H9 (cell line): Measurements from ENCODE around the gene FMC1. TPM values are rescaled to one million over a fixed set of nuclear protein-coding genes. Genes with fewer than 3 reads are reported as not detected.

ENCODE experiments used
- DNase-seq: peaks from one replicate; pipeline ENCODE4 v3.0.0-alpha.2; 2017
- H2AFZ ChIP-seq: one replicate; pipeline ENCODE4 v1.6.1; 2013; ENCODE audit warnings: mild to moderate bottlenecking, low read length, control low read depth, moderate library complexity
- H2AK5ac ChIP-seq: 2 replicates; pipeline ENCODE4 v1.6.1; 2013; ENCODE audit warnings: low read length, control low read depth, mixed read lengths; ENCODE audit not compliant: insufficient read length
- H2BK120ac ChIP-seq: one replicate; pipeline ENCODE4 v1.6.1; 2013; ENCODE audit warnings: low read depth, mild to moderate bottlenecking, low read length, control low read depth, inconsistent platforms; ENCODE audit not compliant: poor library complexity, severe bottlenecking
- H2BK12ac ChIP-seq: 2 replicates; pipeline ENCODE4 v1.6.1; 2013; ENCODE audit warnings: low read length, control low read depth, mixed read lengths, low read depth; ENCODE audit not compliant: insufficient read length
- H2BK15ac ChIP-seq: 2 replicates; pipeline ENCODE4 v1.6.1; 2013; ENCODE audit warnings: low read depth, low read length, control low read depth
- H2BK20ac ChIP-seq: one replicate; pipeline ENCODE4 v1.6.1; 2013; ENCODE audit warnings: low read depth, mild to moderate bottlenecking, low read length, control low read depth, inconsistent platforms; ENCODE audit not compliant: poor library complexity, severe bottlenecking
- H2BK5ac ChIP-seq: 2 replicates; pipeline ENCODE4 v1.6.1; 2013; ENCODE audit warnings: low read length, control low read depth, mixed read lengths; ENCODE audit not compliant: insufficient read length
- H3K14ac ChIP-seq: 2 replicates; pipeline ENCODE4 v1.6.1; 2013; ENCODE audit warnings: low read length, control low read depth; ENCODE audit not compliant: insufficient read depth
- H3K18ac ChIP-seq: 2 replicates; pipeline ENCODE4 v1.6.1; 2013; ENCODE audit warnings: low read depth, mild to moderate bottlenecking, mixed read lengths, low read length, control low read depth; ENCODE audit not compliant: insufficient read length
- H3K23ac ChIP-seq: 2 replicates; pipeline ENCODE4 v1.6.1; 2013; ENCODE audit warnings: low read length, control low read depth, mixed read lengths, low read depth; ENCODE audit not compliant: insufficient read length
- H3K23me2 ChIP-seq: 2 replicates; pipeline ENCODE4 v1.6.1; 2013; ENCODE audit warnings: low read depth, mild to moderate bottlenecking, mixed read lengths, low read length, control low read depth; ENCODE audit not compliant: insufficient read length, poor library complexity, severe bottlenecking
- H3K27ac ChIP-seq: 2 replicates; pipeline ENCODE4 v1.5.1; 2013; ENCODE audit warnings: low read length, control low read depth, mixed read lengths, low read depth; ENCODE audit not compliant: insufficient read length
- H3K27me3 ChIP-seq: 2 replicates; pipeline ENCODE4 v1.6.1; 2013; ENCODE audit warnings: low read length, control low read depth, inconsistent platforms; ENCODE audit not compliant: insufficient read depth
- H3K4ac ChIP-seq: 2 replicates; pipeline ENCODE4 v1.6.1; 2013; ENCODE audit warnings: low read depth, mild to moderate bottlenecking, control low read depth, inconsistent platforms, low read length, moderate library complexity
- H3K4me1 ChIP-seq: 2 replicates; pipeline ENCODE4 v1.6.1; 2013; ENCODE audit warnings: low read length, control low read depth, inconsistent platforms; ENCODE audit not compliant: insufficient read depth
- H3K4me2 ChIP-seq: 2 replicates; pipeline ENCODE4 v1.6.1; 2013; ENCODE audit warnings: low read length, control low read depth, mixed read lengths; ENCODE audit not compliant: insufficient read length, insufficient read depth
- H3K56ac ChIP-seq: 2 replicates; pipeline ENCODE4 v1.6.1; 2013; ENCODE audit warnings: low read depth, mild to moderate bottlenecking, mixed read lengths, low read length, control low read depth; ENCODE audit not compliant: insufficient read length
- H3K79me1 ChIP-seq: 2 replicates; pipeline ENCODE4 v1.6.1; 2013; ENCODE audit warnings: low read depth, mild to moderate bottlenecking, moderate library complexity, low read length, control low read depth, inconsistent platforms; ENCODE audit not compliant: insufficient read depth, poor library complexity, severe bottlenecking
- H3K79me2 ChIP-seq: 2 replicates; pipeline ENCODE4 v1.6.1; 2013; ENCODE audit warnings: low read length, control low read depth, inconsistent platforms; ENCODE audit not compliant: insufficient read depth
- H3K9ac ChIP-seq: 2 replicates; pipeline ENCODE4 v1.6.1; 2013; ENCODE audit warnings: low read length, control low read depth, mixed read lengths; ENCODE audit not compliant: insufficient read length; ENCODE audit errors: extremely low read depth
- H3K9me3 ChIP-seq: one replicate; pipeline ENCODE4 v1.6.1; 2013; ENCODE audit warnings: low read depth, low read length, inconsistent platforms; ENCODE audit not compliant: control insufficient read depth
- H3T11ph ChIP-seq: one replicate; pipeline ENCODE4 v1.6.1; 2013; ENCODE audit warnings: mild to moderate bottlenecking, low read length, control low read depth, inconsistent platforms
- H4K20me1 ChIP-seq: one replicate; pipeline ENCODE4 v1.6.1; 2013; ENCODE audit not compliant: control insufficient read depth, insufficient read length, insufficient read depth
- H4K5ac ChIP-seq: 2 replicates; pipeline ENCODE4 v1.6.1; 2013; ENCODE audit warnings: low read depth, mild to moderate bottlenecking, mixed read lengths, low read length, control low read depth; ENCODE audit not compliant: insufficient read length
- H4K8ac ChIP-seq: replicated peaks from 2 replicates; pipeline ENCODE4 v1.6.1; 2013; ENCODE audit warnings: low read length, control low read depth, mixed read lengths, low read depth; ENCODE audit not compliant: insufficient read length
- H4K91ac ChIP-seq: 2 replicates; pipeline ENCODE4 v1.6.1; 2013; ENCODE audit warnings: low read depth, mild to moderate bottlenecking, moderate library complexity, mixed read lengths, low read length, control low read depth; ENCODE audit not compliant: insufficient read length
- H3K27ac Mint-ChIP-seq, 3 experiments: 2 replicates in 2 of 3; 3 replicates in 1 of 3; pipeline ENCODE4 v1.8.0; 2020 to 2021; ENCODE audit warnings: mixed read lengths in 3 of 3, mild to moderate bottlenecking in 1 of 3, moderate library complexity in 1 of 3
- H3K27me3 Mint-ChIP-seq: 2 replicates; pipeline ENCODE4 v1.8.0; 2021; ENCODE audit warnings: low read depth, mild to moderate bottlenecking, moderate library complexity, mixed read lengths
- H3K36me3 Mint-ChIP-seq, 3 experiments: 2 replicates in 2 of 3; 3 replicates in 1 of 3; pipeline ENCODE4 v1.8.0; 2020 to 2021; ENCODE audit warnings: low read depth in 3 of 3, mixed read lengths in 3 of 3; ENCODE audit not compliant: insufficient read depth in 1 of 3
- H3K4me1 Mint-ChIP-seq, 2 experiments: 2 replicates each; pipeline ENCODE4 v1.8.0; 2020; ENCODE audit warnings: mixed read lengths in 2 of 2
- H3K4me3 Mint-ChIP-seq, 2 experiments: 2 replicates in 1 of 2; 3 replicates in 1 of 2; pipeline ENCODE4 v1.8.0; 2020 to 2021; ENCODE audit warnings: mild to moderate bottlenecking in 2 of 2, mixed read lengths in 2 of 2, moderate library complexity in 1 of 2
- H3K9me3 Mint-ChIP-seq, 2 experiments: 2 replicates in 1 of 2; 3 replicates in 1 of 2; pipeline ENCODE4 v1.8.0; 2020; ENCODE audit warnings: mild to moderate bottlenecking in 2 of 2, mixed read lengths in 2 of 2, moderate library complexity in 1 of 2
- WGBS: extraction: QIAGEN DNeasy Blood & Tissue Kit; methylation state at CpG from one replicate; pipeline ENCODE4 v1.1.7; 2013; ENCODE audit warnings: missing lambda C conversion rate, low lambda C conversion rate, mixed read lengths; ENCODE audit not compliant: insufficient read length; ENCODE audit errors: extremely low coverage; 5-methylcytosine and 5-hydroxymethylcytosine counted together
- total RNA-seq: library from RNA; stranded (reverse); gene quantifications from 2 replicates; pipeline ENCODE4 v1.2.1, GENCODE V29; 2021
- TF ChIP-seq, protein P1 (sequence below): fragments of 200-600 bp; sonication (generic); conservative IDR thresholded peaks from 3 replicates; pipeline ENCODE4 v1.8.0; 2021; ENCODE audit warnings: antibody characterized with exemption, mild to moderate bottlenecking

FMC1 gene
- total RNA-seq, 1 experiment from 2014 or later: 10.9 TPM

DNA sequence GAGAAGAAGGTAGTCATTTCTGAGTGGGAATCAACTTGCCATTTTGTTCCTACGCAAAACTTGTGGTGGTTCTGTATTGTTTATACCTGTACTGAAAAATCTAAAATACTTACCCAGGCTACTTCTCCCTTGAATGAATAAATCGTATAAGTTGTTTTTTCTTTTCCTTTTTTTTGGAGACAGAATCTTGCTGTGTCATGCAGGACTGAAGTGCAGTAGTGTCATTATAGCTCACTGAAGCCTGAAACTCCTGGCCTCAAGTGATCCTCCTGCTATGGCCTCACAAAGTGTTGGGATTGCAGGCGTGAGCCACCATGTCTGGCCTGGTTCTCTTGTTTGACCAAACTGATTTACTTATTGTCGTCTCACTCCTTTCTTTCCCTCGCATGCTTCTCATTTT is 46.5 kb downstream of the FMC1 start:
- no peak overlapping the region for H3K18ac ChIP-seq
- H3K27me3 Mint-ChIP-seq: no peaks in the 10 kb centered on the region
- no peak overlapping the region for H4K5ac ChIP-seq
- no peak overlapping the region for H2BK5ac ChIP-seq
- H3K27ac ChIP-seq: no peak overlapping the region
- H3K23me2 ChIP-seq: no peaks in the 10 kb centered on the region
- no peak overlapping the region for H3K9ac ChIP-seq
- H3K79me2 ChIP-seq: no peaks in the 10 kb centered on the region; the same call in 1 of the 2 replicates
- H3K4me3 Mint-ChIP-seq: no peak overlapping the region
- H3K4me2 ChIP-seq: no peak overlapping the region
- no peak overlapping the region for H4K8ac ChIP-seq
- H3K27me3 ChIP-seq: no peaks in the 10 kb centered on the region
- H3K23ac ChIP-seq: no peak overlapping the region
- H3K79me1 ChIP-seq: peaks cover 6% of the 10 kb centered on the region
- no peak overlapping the region for H3T11ph ChIP-seq
- no peak overlapping the region for H2AFZ ChIP-seq
- H2BK20ac ChIP-seq: no peak overlapping the region
- peak overlapping the region in 2 of 3 experiments; percentile 39 to 61; a peak in 4 of 7 replicates for H3K27ac Mint-ChIP-seq
- WGBS: 100% methylated on average over 1 of the region's 5 CpGs
- no peak overlapping the region for H2BK15ac ChIP-seq
- DNase-seq: no peak
- no peak overlapping the region for H4K91ac ChIP-seq
- no peak overlapping the region for H3K14ac ChIP-seq
- H3K9me3 ChIP-seq: no peaks in the 10 kb centered on the region
- TF ChIP-seq, protein P1, sequence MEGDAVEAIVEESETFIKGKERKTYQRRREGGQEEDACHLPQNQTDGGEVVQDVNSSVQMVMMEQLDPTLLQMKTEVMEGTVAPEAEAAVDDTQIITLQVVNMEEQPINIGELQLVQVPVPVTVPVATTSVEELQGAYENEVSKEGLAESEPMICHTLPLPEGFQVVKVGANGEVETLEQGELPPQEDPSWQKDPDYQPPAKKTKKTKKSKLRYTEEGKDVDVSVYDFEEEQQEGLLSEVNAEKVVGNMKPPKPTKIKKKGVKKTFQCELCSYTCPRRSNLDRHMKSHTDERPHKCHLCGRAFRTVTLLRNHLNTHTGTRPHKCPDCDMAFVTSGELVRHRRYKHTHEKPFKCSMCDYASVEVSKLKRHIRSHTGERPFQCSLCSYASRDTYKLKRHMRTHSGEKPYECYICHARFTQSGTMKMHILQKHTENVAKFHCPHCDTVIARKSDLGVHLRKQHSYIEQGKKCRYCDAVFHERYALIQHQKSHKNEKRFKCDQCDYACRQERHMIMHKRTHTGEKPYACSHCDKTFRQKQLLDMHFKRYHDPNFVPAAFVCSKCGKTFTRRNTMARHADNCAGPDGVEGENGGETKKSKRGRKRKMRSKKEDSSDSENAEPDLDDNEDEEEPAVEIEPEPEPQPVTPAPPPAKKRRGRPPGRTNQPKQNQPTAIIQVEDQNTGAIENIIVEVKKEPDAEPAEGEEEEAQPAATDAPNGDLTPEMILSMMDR: no peak
- no peaks in the 10 kb centered on the region for H3K4me1 Mint-ChIP-seq
- no peak overlapping the region for H2BK120ac ChIP-seq
- no peak overlapping the region for H2BK12ac ChIP-seq
- H3K9me3 Mint-ChIP-seq: no peaks in the 10 kb centered on the region
- H3K4me1 ChIP-seq: no peaks in the 10 kb centered on the region
- no peak overlapping the region for H2AK5ac ChIP-seq
- no peaks in the 10 kb centered on the region for H4K20me1 ChIP-seq
- no peak overlapping the region for H3K4ac ChIP-seq
- H3K56ac ChIP-seq: no peak overlapping the region
- H3K36me3 Mint-ChIP-seq: peaks cover 29 to 69% (median 66%) of the 10 kb centered on the region in 3 experiments; a peak in 6 of 7 replicates
